ENCODE data around the gene FARP1.

DNA sequence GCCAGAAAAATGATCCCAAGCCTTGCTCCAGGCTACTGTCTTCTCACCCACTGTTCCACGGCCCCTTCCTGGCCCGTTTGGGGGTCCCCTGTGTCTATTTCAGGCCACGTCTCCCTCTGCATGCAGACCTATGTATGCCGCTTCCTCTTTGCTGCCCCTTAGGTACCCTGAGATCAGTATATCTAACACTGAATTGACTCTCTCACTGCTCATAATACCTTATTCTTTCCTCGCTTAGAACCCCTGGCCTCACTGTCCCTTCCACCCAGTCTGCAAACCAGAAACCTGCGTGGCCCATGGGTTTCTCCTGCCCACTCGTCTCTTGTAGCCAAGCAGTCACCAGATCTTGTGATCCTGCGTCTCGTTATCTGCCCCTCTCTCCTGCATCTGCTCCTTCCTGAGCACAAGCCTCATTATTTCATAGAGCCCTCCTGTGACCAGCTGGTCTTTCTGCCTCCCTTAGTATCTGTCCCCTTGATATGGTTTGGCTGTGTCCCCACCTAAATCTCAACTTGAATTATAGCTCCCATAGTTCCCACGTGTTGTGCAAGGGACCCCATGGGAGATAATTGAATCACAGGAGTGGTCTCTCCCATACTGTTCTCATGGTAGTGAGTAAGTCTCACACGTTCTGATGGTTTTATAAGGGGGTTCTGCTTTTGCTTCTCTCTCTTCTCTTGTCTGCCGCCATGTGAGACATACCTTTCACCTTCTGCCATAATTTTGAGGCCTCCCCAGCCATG, 143.1 kb downstream of the FARP1 start:
- TF ChIP-seq, protein P1, sequence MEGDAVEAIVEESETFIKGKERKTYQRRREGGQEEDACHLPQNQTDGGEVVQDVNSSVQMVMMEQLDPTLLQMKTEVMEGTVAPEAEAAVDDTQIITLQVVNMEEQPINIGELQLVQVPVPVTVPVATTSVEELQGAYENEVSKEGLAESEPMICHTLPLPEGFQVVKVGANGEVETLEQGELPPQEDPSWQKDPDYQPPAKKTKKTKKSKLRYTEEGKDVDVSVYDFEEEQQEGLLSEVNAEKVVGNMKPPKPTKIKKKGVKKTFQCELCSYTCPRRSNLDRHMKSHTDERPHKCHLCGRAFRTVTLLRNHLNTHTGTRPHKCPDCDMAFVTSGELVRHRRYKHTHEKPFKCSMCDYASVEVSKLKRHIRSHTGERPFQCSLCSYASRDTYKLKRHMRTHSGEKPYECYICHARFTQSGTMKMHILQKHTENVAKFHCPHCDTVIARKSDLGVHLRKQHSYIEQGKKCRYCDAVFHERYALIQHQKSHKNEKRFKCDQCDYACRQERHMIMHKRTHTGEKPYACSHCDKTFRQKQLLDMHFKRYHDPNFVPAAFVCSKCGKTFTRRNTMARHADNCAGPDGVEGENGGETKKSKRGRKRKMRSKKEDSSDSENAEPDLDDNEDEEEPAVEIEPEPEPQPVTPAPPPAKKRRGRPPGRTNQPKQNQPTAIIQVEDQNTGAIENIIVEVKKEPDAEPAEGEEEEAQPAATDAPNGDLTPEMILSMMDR (tag by site-specific recombination; IDR thresholded peaks at IDR 0.05) = no peak
- TF ChIP-seq, protein P2, sequence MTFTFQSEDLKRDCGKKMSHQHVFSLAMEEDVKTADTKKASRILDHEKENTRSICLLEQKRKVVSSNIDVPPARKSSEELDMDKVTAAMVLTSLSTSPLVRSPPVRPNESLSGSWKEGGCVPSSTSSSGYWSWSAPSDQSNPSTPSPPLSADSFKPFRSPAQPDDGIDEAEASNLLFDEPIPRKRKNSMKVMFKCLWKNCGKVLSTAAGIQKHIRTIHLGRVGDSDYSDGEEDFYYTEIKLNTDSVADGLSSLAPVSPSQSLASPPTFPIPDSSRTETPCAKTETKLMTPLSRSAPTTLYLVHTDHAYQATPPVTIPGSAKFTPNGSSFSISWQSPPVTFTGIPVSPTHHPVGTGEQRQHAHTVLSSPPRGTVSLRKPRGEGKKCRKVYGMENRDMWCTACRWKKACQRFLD (tag by site-specific recombination; IDR thresholded peaks at IDR 0.05) = no peak
- no peak for TF ChIP-seq ZNF202 (tag by site-specific recombination; IDR thresholded peaks at IDR 0.05; ENCODE audit: borderline replicate concordance)
- TF ChIP-seq HOXA7 (CRISPR knock-in tag; IDR thresholded peaks at IDR 0.05; ENCODE audit: borderline replicate concordance) = no peak
- TF ChIP-seq ZNF133 (tag by site-specific recombination; IDR thresholded peaks at IDR 0.05) = no peak
- TF ChIP-seq ZFP69B (tag by site-specific recombination; IDR thresholded peaks at IDR 0.05) = no peak
- no peak for TF ChIP-seq SP3 (tag by site-specific recombination; IDR thresholded peaks at IDR 0.05)
- TF ChIP-seq ZFP37 (tag by site-specific recombination; IDR thresholded peaks at IDR 0.05) = no peak
- TF ChIP-seq ZNF10 (tag by site-specific recombination; IDR thresholded peaks at IDR 0.05) = no peak
- TF ChIP-seq, protein P3, sequence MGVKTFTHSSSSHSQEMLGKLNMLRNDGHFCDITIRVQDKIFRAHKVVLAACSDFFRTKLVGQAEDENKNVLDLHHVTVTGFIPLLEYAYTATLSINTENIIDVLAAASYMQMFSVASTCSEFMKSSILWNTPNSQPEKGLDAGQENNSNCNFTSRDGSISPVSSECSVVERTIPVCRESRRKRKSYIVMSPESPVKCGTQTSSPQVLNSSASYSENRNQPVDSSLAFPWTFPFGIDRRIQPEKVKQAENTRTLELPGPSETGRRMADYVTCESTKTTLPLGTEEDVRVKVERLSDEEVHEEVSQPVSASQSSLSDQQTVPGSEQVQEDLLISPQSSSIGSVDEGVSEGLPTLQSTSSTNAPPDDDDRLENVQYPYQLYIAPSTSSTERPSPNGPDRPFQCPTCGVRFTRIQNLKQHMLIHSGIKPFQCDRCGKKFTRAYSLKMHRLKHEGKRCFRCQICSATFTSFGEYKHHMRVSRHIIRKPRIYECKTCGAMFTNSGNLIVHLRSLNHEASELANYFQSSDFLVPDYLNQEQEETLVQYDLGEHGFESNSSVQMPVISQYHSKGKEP (tag by site-specific recombination; IDR thresholded peaks at IDR 0.05) = no peak
- TF ChIP-seq, protein P4, sequence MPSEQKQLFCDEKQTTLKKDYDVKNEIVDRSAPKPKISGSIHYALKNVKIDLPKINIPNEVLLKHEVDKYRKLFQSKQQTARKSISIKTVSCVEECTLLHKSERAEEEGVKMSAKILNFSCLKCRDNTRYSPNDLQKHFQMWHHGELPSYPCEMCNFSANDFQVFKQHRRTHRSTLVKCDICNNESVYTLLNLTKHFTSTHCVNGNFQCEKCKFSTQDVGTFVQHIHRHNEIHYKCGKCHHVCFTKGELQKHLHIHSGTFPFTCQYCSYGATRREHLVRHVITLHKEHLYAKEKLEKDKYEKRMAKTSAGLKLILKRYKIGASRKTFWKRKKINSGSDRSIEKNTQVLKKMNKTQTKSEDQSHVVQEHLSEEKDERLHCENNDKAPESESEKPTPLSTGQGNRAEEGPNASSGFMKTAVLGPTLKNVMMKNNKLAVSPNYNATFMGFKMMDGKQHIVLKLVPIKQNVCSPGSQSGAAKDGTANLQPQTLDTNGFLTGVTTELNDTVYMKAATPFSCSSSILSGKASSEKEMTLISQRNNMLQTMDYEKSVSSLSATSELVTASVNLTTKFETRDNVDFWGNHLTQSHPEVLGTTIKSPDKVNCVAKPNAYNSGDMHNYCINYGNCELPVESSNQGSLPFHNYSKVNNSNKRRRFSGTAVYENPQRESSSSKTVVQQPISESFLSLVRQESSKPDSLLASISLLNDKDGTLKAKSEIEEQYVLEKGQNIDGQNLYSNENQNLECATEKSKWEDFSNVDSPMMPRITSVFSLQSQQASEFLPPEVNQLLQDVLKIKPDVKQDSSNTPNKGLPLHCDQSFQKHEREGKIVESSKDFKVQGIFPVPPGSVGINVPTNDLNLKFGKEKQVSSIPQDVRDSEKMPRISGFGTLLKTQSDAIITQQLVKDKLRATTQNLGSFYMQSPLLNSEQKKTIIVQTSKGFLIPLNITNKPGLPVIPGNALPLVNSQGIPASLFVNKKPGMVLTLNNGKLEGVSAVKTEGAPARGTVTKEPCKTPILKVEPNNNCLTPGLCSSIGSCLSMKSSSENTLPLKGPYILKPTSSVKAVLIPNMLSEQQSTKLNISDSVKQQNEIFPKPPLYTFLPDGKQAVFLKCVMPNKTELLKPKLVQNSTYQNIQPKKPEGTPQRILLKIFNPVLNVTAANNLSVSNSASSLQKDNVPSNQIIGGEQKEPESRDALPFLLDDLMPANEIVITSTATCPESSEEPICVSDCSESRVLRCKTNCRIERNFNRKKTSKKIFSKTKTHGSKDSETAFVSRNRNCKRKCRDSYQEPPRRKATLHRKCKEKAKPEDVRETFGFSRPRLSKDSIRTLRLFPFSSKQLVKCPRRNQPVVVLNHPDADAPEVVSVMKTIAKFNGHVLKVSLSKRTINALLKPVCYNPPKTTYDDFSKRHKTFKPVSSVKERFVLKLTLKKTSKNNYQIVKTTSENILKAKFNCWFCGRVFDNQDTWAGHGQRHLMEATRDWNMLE (tag by site-specific recombination; conservative IDR thresholded peaks at IDR 0.05; ENCODE audit: low read depth) = no peak
- TF ChIP-seq, protein P5, sequence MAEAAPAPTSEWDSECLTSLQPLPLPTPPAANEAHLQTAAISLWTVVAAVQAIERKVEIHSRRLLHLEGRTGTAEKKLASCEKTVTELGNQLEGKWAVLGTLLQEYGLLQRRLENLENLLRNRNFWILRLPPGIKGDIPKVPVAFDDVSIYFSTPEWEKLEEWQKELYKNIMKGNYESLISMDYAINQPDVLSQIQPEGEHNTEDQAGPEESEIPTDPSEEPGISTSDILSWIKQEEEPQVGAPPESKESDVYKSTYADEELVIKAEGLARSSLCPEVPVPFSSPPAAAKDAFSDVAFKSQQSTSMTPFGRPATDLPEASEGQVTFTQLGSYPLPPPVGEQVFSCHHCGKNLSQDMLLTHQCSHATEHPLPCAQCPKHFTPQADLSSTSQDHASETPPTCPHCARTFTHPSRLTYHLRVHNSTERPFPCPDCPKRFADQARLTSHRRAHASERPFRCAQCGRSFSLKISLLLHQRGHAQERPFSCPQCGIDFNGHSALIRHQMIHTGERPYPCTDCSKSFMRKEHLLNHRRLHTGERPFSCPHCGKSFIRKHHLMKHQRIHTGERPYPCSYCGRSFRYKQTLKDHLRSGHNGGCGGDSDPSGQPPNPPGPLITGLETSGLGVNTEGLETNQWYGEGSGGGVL (tag by site-specific recombination; IDR thresholded peaks at IDR 0.05) = no peak
- TF ChIP-seq, protein P6, sequence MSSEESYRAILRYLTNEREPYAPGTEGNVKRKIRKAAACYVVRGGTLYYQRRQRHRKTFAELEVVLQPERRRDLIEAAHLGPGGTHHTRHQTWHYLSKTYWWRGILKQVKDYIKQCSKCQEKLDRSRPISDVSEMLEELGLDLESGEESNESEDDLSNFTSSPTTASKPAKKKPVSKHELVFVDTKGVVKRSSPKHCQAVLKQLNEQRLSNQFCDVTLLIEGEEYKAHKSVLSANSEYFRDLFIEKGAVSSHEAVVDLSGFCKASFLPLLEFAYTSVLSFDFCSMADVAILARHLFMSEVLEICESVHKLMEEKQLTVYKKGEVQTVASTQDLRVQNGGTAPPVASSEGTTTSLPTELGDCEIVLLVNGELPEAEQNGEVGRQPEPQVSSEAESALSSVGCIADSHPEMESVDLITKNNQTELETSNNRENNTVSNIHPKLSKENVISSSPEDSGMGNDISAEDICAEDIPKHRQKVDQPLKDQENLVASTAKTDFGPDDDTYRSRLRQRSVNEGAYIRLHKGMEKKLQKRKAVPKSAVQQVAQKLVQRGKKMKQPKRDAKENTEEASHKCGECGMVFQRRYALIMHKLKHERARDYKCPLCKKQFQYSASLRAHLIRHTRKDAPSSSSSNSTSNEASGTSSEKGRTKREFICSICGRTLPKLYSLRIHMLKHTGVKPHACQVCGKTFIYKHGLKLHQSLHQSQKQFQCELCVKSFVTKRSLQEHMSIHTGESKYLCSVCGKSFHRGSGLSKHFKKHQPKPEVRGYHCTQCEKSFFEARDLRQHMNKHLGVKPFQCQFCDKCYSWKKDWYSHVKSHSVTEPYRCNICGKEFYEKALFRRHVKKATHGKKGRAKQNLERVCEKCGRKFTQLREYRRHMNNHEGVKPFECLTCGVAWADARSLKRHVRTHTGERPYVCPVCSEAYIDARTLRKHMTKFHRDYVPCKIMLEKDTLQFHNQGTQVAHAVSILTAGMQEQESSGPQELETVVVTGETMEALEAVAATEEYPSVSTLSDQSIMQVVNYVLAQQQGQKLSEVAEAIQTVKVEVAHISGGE (tag by site-specific recombination; conservative IDR thresholded peaks at IDR 0.05; ENCODE audit: low read depth) = no peak
- TF ChIP-seq SETDB1 (IDR thresholded peaks at IDR 0.05; ENCODE audit: insufficient read length, low read length) = no peak
